ENCODE measurements around the gene ZGPAT. TPM values are rescaled to one million over a fixed set of nuclear protein-coding genes. Genes with fewer than 3 reads are reported as not detected.
A peak's percentile ranks its signal among the peaks of the same experiment; 100 is the strongest.
"Not testable (repeated sequence)": the region's sequence is repeated elsewhere in the genome, so short reads cannot be mapped to it uniquely, and the experiment has no call there.

The ZGPAT gene
- total and polyA plus RNA-seq, 7 donors, result 18.5 to 44.9 (median 22.5) TPM

DNA sequence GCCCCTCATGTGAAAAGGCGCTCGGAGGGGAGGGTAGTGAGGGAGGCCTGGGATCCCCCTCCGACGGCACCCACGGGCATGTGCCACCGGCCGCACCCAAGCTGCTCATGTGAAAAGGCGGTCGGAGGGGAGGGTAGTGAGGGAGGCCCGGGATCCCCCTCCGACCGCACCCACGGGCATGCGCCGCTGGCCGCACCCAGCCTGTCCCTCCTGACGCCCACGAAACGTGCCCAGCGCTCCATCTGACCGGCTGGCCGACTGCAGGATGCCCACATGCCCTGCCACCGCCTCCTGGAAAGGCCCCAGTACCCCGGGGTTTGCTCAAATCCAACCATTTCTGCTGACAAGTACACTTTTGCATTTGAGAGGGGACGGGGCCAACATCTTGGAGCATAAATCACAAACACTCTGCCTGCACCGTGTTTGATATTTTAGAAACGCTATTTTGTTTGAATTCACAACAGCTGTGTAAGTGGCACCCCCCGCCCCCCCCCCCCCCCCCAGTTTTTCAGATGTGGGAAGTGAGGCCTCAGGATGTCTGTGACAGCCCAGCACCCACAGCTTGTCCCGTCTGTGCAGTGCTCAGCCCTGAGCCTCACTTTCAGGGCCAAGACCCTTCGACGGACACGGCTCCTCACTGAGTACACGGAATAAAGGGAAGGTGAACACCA is 65.9 kb downstream of the ZGPAT start:
- TF ChIP-seq, protein P1, sequence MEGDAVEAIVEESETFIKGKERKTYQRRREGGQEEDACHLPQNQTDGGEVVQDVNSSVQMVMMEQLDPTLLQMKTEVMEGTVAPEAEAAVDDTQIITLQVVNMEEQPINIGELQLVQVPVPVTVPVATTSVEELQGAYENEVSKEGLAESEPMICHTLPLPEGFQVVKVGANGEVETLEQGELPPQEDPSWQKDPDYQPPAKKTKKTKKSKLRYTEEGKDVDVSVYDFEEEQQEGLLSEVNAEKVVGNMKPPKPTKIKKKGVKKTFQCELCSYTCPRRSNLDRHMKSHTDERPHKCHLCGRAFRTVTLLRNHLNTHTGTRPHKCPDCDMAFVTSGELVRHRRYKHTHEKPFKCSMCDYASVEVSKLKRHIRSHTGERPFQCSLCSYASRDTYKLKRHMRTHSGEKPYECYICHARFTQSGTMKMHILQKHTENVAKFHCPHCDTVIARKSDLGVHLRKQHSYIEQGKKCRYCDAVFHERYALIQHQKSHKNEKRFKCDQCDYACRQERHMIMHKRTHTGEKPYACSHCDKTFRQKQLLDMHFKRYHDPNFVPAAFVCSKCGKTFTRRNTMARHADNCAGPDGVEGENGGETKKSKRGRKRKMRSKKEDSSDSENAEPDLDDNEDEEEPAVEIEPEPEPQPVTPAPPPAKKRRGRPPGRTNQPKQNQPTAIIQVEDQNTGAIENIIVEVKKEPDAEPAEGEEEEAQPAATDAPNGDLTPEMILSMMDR (IDR thresholded peaks at IDR 0.05), result no peak
- TF ChIP-seq EP300 (IDR thresholded peaks at IDR 0.05) (no peak), POLR2A (IDR thresholded peaks at IDR 0.05) (no peak), POLR2AphosphoS5 (IDR thresholded peaks at IDR 0.05) (no peak)
- peaks cover 0 to 32% (median 2%) of the 10 kb centered on the region in 3 donors for H3K27me3 ChIP-seq
- WGBS, 2 donors, result 80 to 83% methylated on average over 33 of the region's 33 CpGs
- no peak for DNase-seq
- no peak overlapping the region for H3K27ac ChIP-seq
- no peaks in the 10 kb centered on the region for H3K36me3 ChIP-seq
- H3K4me1 ChIP-seq, result peaks cover 0 to 9% (median 6%) of the 10 kb centered on the region in 4 donors
- no peaks in the 10 kb centered on the region for H3K9me3 ChIP-seq
- intact Hi-C loops (cut with DNase I), result no loop called here
- H3K4me3 ChIP-seq, result no peak overlapping the region

DNA sequence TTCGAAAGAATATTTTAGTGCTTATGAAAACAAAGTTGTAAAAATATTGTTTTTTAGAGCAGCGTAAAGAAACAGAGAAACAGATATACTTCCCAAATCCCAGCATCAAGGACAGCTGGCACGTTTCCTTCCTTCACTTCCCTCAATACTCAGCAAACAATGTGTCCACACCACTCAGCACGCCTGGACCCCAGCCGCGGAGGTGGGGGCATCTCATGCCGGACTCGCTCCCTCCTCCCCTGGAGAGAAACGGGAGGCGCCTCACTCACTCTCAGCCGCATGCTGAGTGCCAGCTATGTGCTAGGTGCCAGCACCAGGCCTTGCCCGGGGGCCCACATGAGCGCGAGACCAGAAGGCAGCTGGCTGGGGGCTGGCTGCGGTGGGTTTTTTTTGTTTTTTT is 66.5 kb downstream of the ZGPAT start:
- H3K4me1 ChIP-seq, result peaks cover 0 to 9% (median 6%) of the 10 kb centered on the region in 4 donors
- no peak for DNase-seq
- H3K27me3 ChIP-seq, result peaks cover 0 to 32% (median 2%) of the 10 kb centered on the region in 3 donors
- 75 to 79% methylated on average over 15 of the region's 15 CpGs for WGBS, 2 donors
- H3K4me3 ChIP-seq, result no peak overlapping the region
- no peak overlapping the region for H3K27ac ChIP-seq
- intact Hi-C loops (cut with DNase I), result no loop called here
- no peaks in the 10 kb centered on the region for H3K36me3 ChIP-seq
- no peaks in the 10 kb centered on the region for H3K9me3 ChIP-seq
- TF ChIP-seq EP300 (IDR thresholded peaks at IDR 0.05) (no peak), POLR2AphosphoS5 (IDR thresholded peaks at IDR 0.05) (no peak), POLR2A (IDR thresholded peaks at IDR 0.05) (no peak)
- TF ChIP-seq, protein P1 (IDR thresholded peaks at IDR 0.05), result no peak

DNA sequence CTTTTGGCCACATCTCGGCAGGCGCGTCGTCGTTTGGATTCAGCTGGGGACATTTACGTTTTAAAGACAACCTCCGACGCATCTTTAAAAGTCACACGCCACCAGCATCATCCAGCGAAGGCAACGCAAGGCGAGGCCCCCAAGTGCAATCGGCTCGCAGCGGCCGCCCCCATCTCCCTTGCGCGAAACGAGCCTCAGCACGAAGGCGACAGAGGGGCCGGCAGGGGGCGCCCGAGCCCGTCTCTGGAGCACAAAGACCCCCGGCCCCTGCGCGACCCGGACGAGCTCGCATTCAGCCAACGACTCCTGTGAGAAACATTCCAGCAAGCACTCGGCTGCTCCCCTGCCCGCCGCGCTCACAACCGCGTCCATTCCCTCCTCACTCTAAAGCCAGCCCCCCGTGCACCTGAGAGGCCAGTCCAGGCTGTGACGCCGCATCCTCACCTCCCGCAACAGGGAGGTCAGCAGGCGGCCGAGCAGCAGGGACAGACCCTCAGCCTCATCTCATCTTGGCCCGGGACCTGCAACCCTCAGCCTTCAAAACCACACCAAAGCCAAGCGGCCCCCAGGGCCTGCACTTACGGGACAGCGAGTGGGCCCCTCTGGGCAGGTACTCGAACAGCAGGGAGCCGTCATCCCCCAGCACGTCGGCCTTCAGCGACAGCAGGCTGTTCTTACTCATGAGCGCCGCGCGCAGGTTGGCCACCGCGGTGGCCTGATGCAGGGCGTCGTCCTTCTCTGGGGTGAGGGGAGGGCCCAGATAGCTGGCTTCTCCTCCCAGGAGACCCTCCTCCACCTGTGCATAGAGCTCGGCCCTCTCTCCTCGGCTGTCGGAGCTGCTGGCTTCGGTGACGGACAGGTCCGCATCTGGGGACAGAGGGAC is 67.5 kb downstream of the ZGPAT start:
- WGBS, 2 donors, result 41 to 46% methylated on average over 67 of the region's 67 CpGs
- TF ChIP-seq POLR2A (IDR thresholded peaks at IDR 0.05), result no peak
- TF ChIP-seq POLR2AphosphoS5 (IDR thresholded peaks at IDR 0.05), result no peak
- TF ChIP-seq, protein P1 (IDR thresholded peaks at IDR 0.05), result peak in 3 of 4 experiments; percentile 38 to 73 (median 60)
- no peak for TF ChIP-seq EP300 (IDR thresholded peaks at IDR 0.05)
- H3K36me3 ChIP-seq, result no peaks in the 10 kb centered on the region
- no peaks in the 10 kb centered on the region for H3K9me3 ChIP-seq
- peaks cover 0 to 32% (median 2%) of the 10 kb centered on the region in 3 donors for H3K27me3 ChIP-seq
- intact Hi-C loops (cut with DNase I), result loop anchor here (5.0 kb wide), 1 partner anchor 197 kb away; no protein-coding TSS in a partner anchor
- H3K27ac ChIP-seq, result no peak overlapping the region
- DNase-seq, result no peak
- peaks cover 0 to 9% (median 6%) of the 10 kb centered on the region in 4 donors for H3K4me1 ChIP-seq
- peak overlapping the region in 2 of 4 donors; percentile 19 to 24 for H3K4me3 ChIP-seq

DNA sequence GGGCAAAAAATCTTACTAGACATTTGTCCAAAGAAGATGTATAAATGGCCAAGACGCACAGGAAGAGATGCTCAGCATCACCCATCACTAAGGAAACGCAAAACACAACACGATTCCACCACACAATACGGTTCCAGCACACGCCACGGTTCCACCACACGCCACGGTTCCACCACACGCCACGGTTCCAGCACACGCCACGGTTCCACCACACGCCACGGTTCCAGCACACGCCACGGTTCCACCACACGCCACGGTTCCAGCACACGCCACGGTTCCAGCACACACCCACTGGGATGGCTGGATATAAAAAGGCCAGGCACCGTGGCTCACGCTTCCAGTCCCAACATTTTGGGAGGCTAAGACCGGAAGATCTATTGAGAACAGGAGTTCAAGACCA is 69.0 kb downstream of the ZGPAT start:
- H3K4me3 ChIP-seq, H3K27ac ChIP-seq, DNase-seq, H3K9me3 ChIP-seq, H3K4me1 ChIP-seq, H3K36me3 ChIP-seq: not testable (repeated sequence)
- H3K27me3 ChIP-seq, result peaks cover 0 to 32% (median 2%) of the 10 kb centered on the region in 3 donors
- intact Hi-C loops (cut with DNase I), result loop anchor here (5.0 kb wide), 1 partner anchor 195 kb away; no protein-coding TSS in a partner anchor
- 95 to 96% methylated on average over 23 of the region's 23 CpGs for WGBS, 2 donors

DNA sequence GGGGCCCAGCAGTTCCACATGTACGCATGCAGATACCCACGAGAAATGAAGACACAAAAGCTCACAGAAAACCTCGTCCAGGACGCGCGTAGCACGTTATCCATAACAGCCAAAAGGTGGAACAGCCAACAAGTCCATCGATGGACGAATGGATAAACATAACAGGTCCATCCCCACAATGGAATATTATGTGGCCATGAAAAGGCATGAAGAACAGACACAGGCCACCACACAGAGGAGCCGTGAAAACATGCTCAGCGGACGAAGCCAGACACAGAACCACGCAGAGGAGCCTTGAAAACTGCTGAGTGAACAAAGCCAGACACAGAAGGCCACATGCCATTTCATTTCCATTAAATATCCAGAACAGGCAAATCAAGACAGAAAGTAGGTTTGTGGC is 69.8 kb downstream of the ZGPAT start:
- Histone ChIP-seq H3K27me3 (peaks cover 0 to 26% (median 2%) of the 10 kb centered on the region in 3 donors), H3K4me3 (no peak overlapping the region), H3K9me3 (no peaks in the 10 kb centered on the region), H3K27ac (no peak overlapping the region), H3K4me1 (peaks cover 0 to 9% (median 6%) of the 10 kb centered on the region in 4 donors), H3K36me3 (no peaks in the 10 kb centered on the region)
- DNase-seq, result no peak
- intact Hi-C loops (cut with DNase I), result loop anchor here (5.0 kb wide), 1 partner anchor 195 kb away; no protein-coding TSS in a partner anchor
- WGBS, 2 donors, result 96% methylated on average over 13 of the region's 13 CpGs
- TF ChIP-seq POLR2AphosphoS5 (IDR thresholded peaks at IDR 0.05), result no peak
- TF ChIP-seq, protein P1 (IDR thresholded peaks at IDR 0.05), result no peak
- no peak for TF ChIP-seq EP300 (IDR thresholded peaks at IDR 0.05)
- no peak for TF ChIP-seq POLR2A (IDR thresholded peaks at IDR 0.05)
